Brain microvascular endothelial cell (primary cell): ENCODE results near the gene MAP1LC3A.

ENCODE experiments used
- DNase-seq: peaks from one replicate; pipeline ENCODE4 v3.0.0-alpha.2; 2020
- H3K27ac ChIP-seq: fragments of 250-450 bp; sonication (Bioruptor Pico); 2 replicates; pipeline ENCODE4 v1.5.1; 2020; ENCODE audit warnings: mild to moderate bottlenecking, moderate library complexity
- H3K27me3 ChIP-seq: fragments of 250-450 bp; sonication (Bioruptor Pico); replicated peaks from 2 replicates; pipeline ENCODE4 v1.5.1; 2020; ENCODE audit warnings: mild to moderate bottlenecking
- H3K36me3 ChIP-seq: fragments of 250-450 bp; sonication (Bioruptor Pico); replicated peaks from 2 replicates; pipeline ENCODE4 v1.5.1; 2020; ENCODE audit warnings: mild to moderate bottlenecking
- H3K4me3 ChIP-seq: 2 replicates; pipeline ENCODE4 v1.5.1; 2011; ENCODE audit warnings: low read depth, mild to moderate bottlenecking, control low read depth, low read length, moderate library complexity
- CTCF ChIP-seq: IDR thresholded peaks from 2 replicates; pipeline ENCODE4 v1.5.1; 2011; ENCODE audit warnings: low read depth, mild to moderate bottlenecking, moderate library complexity, low read length, control low read depth, inconsistent platforms; ENCODE audit errors: missing control alignments
- in situ Hi-C: cut with HindIII; loops from 2 replicates; pipeline ENCODE4 v1.10.0; 2017; ENCODE audit warnings: low sequenced_read_pairs, low pct_ligation_motif_present

Gene MAP1LC3A

DNA sequence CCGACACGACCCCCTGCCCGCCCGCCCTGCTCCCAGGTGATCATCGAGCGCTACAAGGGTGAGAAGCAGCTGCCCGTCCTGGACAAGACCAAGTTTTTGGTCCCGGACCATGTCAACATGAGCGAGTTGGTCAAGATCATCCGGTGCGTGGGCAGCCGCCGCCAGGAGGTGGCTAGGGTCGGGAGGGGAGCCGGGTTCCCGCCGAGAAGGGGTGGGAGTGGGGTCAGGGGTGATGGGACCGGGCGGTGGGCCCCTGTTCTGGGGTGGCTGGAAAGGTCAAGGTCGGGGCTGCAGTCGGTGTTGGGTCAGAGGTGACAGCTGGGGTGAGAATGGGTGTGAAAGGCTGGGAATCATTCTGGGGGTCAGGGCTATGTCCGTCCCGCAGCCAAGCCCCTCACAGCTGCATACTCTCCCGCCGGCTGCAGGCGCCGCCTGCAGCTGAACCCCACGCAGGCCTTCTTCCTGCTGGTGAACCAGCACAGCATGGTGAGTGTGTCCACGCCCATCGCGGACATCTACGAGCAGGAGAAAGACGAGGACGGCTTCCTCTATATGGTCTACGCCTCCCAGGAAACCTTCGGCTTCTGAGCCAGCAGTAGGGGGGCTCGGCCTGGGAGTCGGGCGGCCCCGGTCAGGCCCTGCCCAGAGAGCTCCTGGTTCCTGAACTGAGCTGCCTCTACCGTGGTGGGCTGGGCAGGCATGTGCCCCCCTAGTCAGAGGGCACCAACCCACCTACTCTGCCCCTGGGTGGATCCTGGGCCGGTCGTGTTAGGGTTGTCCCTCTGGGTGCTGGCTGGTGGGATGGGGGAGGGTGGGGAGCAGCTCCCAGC is 1.0 kb downstream of the MAP1LC3A start:
- Histone ChIP-seq H3K27ac (no peak overlapping the region), H3K4me3 (peak overlapping the region; percentile 71), H3K36me3 (no peaks in the 10 kb centered on the region), H3K27me3 (no peaks in the 10 kb centered on the region)
- in situ Hi-C loops, result no loop called here
- DNase-seq, result no peak
- TF ChIP-seq CTCF, result no peak

DNA sequence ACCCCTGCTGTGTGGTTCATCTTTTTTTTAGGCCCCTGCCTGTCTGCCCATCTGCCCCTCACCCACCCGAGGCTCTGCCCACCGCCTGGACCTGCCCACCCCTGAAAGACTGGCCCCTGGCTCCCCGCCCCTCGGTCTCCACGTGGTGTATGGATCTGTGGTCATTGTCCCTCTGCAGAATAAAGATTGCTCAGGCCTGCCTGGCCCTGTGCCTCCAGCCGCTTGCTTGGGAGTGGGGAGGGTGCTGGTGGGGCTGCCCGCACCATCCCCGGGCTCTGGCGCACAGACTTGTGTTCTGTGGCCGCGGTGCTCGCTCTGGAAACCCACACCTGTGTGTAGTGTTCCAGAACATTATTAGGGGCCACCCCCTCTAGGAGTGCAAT is 1.6 kb downstream of the MAP1LC3A start:
- H3K27ac ChIP-seq, result no peak overlapping the region
- in situ Hi-C loops, result no loop called here

GRCh38 chr20:34560614-34561013 is 2.1 kb downstream of the MAP1LC3A start:
- no peaks in the 10 kb centered on the region for H3K36me3 ChIP-seq
- in situ Hi-C loops, result no loop called here
- TF ChIP-seq CTCF, result no peak
- no peak for DNase-seq
- H3K27ac ChIP-seq, result no peak overlapping the region
- no peaks in the 10 kb centered on the region for H3K27me3 ChIP-seq
- H3K4me3 ChIP-seq, result no peak overlapping the region

More for the DNA sequence above, 1.6 kb downstream of the MAP1LC3A start:
- no peaks in the 10 kb centered on the region for H3K36me3 ChIP-seq
- DNase-seq, result no peak
- H3K27me3 ChIP-seq, result no peaks in the 10 kb centered on the region
- TF ChIP-seq CTCF, result no peak
- H3K4me3 ChIP-seq, result no peak overlapping the region

- Histone ChIP-seq H3K27me3 (no peaks in the 10 kb centered on the region), H3K4me3 (no peak overlapping the region), H3K36me3 (no peaks in the 10 kb centered on the region), H3K27ac (no peak overlapping the region)
- no peak for DNase-seq
- no peak for TF ChIP-seq CTCF
- in situ Hi-C loops, result no loop called here
Observed at GRCh38 chr20:34561661-34562060, 3.1 kb downstream of the MAP1LC3A start.

GRCh38 chr20:34562641-34563040 is 4.1 kb downstream of the MAP1LC3A start:
- Histone ChIP-seq H3K36me3 (no peaks in the 10 kb centered on the region), H3K4me3 (no peak overlapping the region), H3K27ac (no peak overlapping the region), H3K27me3 (no peaks in the 10 kb centered on the region)
- in situ Hi-C loops, result no loop called here
- DNase-seq, result no peak
- TF ChIP-seq CTCF, result peak; percentile 73

- Histone ChIP-seq H3K4me3 (no peak overlapping the region), H3K27me3 (no peaks in the 10 kb centered on the region), H3K36me3 (no peaks in the 10 kb centered on the region), H3K27ac (no peak overlapping the region)
- in situ Hi-C loops, result no loop called here
- no peak for TF ChIP-seq CTCF
- DNase-seq, result no peak
Observed at GRCh38 chr20:34564833-34565232, 6.3 kb downstream of the MAP1LC3A start.
